Activated CD4-positive, alpha-beta T cell treated with anti-CD3 and anti-CD28 coated beads, Interleukin-2, Interleukin-4, amounts not matched to agents 100 ng/mL and 50 ng/mL, durations not matched to agents 16 hours and 8 hours (primary cell): ENCODE data around the gene ADAR.

Source experiments
- DNase-seq: peaks from one replicate; pipeline ENCODE4 v3.0.0-alpha.2; 2020; ENCODE audit warnings: low spot score

Gene ADAR

GRCh38 chr1:154619181-154619948 lies 11.4 kb upstream of the ADAR start:
- DNase-seq = no peak

GRCh38 chr1:154616659-154617345 lies 8.8 kb upstream of the ADAR start:
- no peak for DNase-seq

- DNase-seq = no peak
Measured at GRCh38 chr1:154615411-154615810, 7.4 kb upstream of the ADAR start.

- DNase-seq = no peak
Measured at GRCh38 chr1:154614901-154615300, 6.9 kb upstream of the ADAR start.

GRCh38 chr1:154614247-154614646 lies 6.3 kb upstream of the ADAR start:
- DNase-seq = no peak

- no peak for DNase-seq
Measured at GRCh38 chr1:154611150-154611862, 3.3 kb upstream of the ADAR start.

- DNase-seq = peak; percentile 45
Measured at GRCh38 chr1:154609398-154610380, 1.7 kb upstream of the ADAR start.

GRCh38 chr1:154608397-154609270 lies 648 bp upstream of the ADAR start:
- no peak for DNase-seq

GRCh38 chr1:154607106-154607608 lies 829 bp downstream of the ADAR start:
- DNase-seq = no peak

GRCh38 chr1:154605534-154605933 lies 2.5 kb downstream of the ADAR start:
- no peak for DNase-seq

- no peak for DNase-seq
Measured at GRCh38 chr1:154603317-154603716, 4.7 kb downstream of the ADAR start.

- no peak for DNase-seq
Measured at GRCh38 chr1:154599658-154600057, 8.3 kb downstream of the ADAR start.

- DNase-seq = no peak
Measured at GRCh38 chr1:154598871-154599635, 8.9 kb downstream of the ADAR start.

GRCh38 chr1:154595621-154596020 lies 12.4 kb downstream of the ADAR start:
- no peak for DNase-seq

GRCh38 chr1:154594811-154595210 lies 13.2 kb downstream of the ADAR start:
- no peak for DNase-seq

- DNase-seq = no peak
Measured at GRCh38 chr1:154593390-154593789, 14.6 kb downstream of the ADAR start.

GRCh38 chr1:154591206-154591605 lies 16.8 kb downstream of the ADAR start:
- DNase-seq = no peak

GRCh38 chr1:154590756-154591155 lies 17.2 kb downstream of the ADAR start:
- no peak for DNase-seq

GRCh38 chr1:154589780-154590179 lies 18.2 kb downstream of the ADAR start:
- DNase-seq = no peak

- DNase-seq = no peak
Measured at GRCh38 chr1:154586641-154587040, 21.3 kb downstream of the ADAR start.
